WTC11 (cell line): ENCODE results near the gene SCO1. TPM values are rescaled to one million over a fixed set of nuclear protein-coding genes. Genes with fewer than 3 reads are reported as not detected.

Source experiments
- ATAC-seq: fragments of 200-7000 bp; cut with Tn5 transposase; 2 replicates; pipeline ENCODE4 v1.10.0; 2021; ENCODE audit warnings: mild to moderate bottlenecking, moderate library complexity
- CTCF ChIA-PET: fragments of 300-600 bp; sonication (Branson Sonifier 250); formaldehyde crosslinking; loops from one replicate; lab custom pipeline; 2021; ENCODE audit warnings: antibody characterized with exemption; lab: Charles Lee
- POLR2A ChIA-PET: fragments of 350-600 bp; sonication (Branson Sonifier 250); formaldehyde crosslinking; loops from one replicate; lab custom pipeline; 2021; ENCODE audit warnings: antibody characterized with exemption; lab: Charles Lee
- DNase-seq: peaks from one replicate; pipeline ENCODE4 v3.0.0; 2021; ENCODE audit warnings: low spot score
- H3K27ac Mint-ChIP-seq: 2 replicates; pipeline ENCODE4 v1.8.0; 2021; ENCODE audit warnings: mixed read lengths
- H3K27me3 Mint-ChIP-seq: 2 replicates; pipeline ENCODE4 v1.8.0; 2021; ENCODE audit warnings: low read depth, mild to moderate bottlenecking, moderate library complexity, mixed read lengths
- H3K36me3 Mint-ChIP-seq: 2 replicates; pipeline ENCODE4 v1.8.0; 2021; ENCODE audit warnings: mixed read lengths
- H3K4me1 Mint-ChIP-seq: 2 replicates; pipeline ENCODE4 v1.8.0; 2022; ENCODE audit warnings: mixed read lengths
- H3K4me3 Mint-ChIP-seq: 2 replicates; pipeline ENCODE4 v1.8.0; 2021; ENCODE audit warnings: mild to moderate bottlenecking, moderate library complexity, mixed read lengths
- H3K9me3 Mint-ChIP-seq: 2 replicates; pipeline ENCODE4 v1.8.0; 2021; ENCODE audit warnings: mixed read lengths
- AFF4 ChIP-seq: sonication (generic); formaldehyde crosslinking; IDR thresholded peaks from 2 replicates; pipeline ENCODE4 v1.8.1; 2023; ENCODE audit warnings: mild to moderate bottlenecking, missing genetic modification reagents, borderline replicate concordance
- E2F1 ChIP-seq: sonication (generic); formaldehyde crosslinking; IDR thresholded peaks from 2 replicates; pipeline ENCODE4 v1.8.0; 2022; ENCODE audit warnings: mild to moderate bottlenecking, missing genetic modification reagents
- ELF4 ChIP-seq: sonication (generic); formaldehyde crosslinking; IDR thresholded peaks from 2 replicates; pipeline ENCODE4 v1.8.1; 2022; ENCODE audit warnings: low read depth, mild to moderate bottlenecking, moderate library complexity, missing genetic modification reagents
- EMX1 ChIP-seq: fragments of 250-450 bp; sonication (Bioruptor Pico); IDR thresholded peaks from 2 replicates; pipeline ENCODE4 v1.8.0; 2021; ENCODE audit warnings: mild to moderate bottlenecking
- FOXJ3 ChIP-seq: sonication (generic); formaldehyde crosslinking; IDR thresholded peaks from 2 replicates; pipeline ENCODE4 v1.9.0; 2021; ENCODE audit warnings: missing genetic modification reagents, mild to moderate bottlenecking, borderline replicate concordance
- MLX ChIP-seq: sonication (generic); formaldehyde crosslinking; IDR thresholded peaks from 2 replicates; pipeline ENCODE4 v1.8.1; 2023; ENCODE audit warnings: mild to moderate bottlenecking, missing genetic modification reagents, moderate library complexity
- MXD4 ChIP-seq: fragments of 250-450 bp; sonication (Bioruptor Pico); IDR thresholded peaks from 2 replicates; pipeline ENCODE4 v1.8.0; 2021; ENCODE audit warnings: mild to moderate bottlenecking, moderate library complexity, borderline replicate concordance
- PREB ChIP-seq: sonication (generic); formaldehyde crosslinking; IDR thresholded peaks from 2 replicates; pipeline ENCODE4 v1.8.1; 2022; ENCODE audit warnings: mild to moderate bottlenecking, missing genetic modification reagents, moderate library complexity, borderline replicate concordance
- ZBTB43 ChIP-seq: sonication (generic); formaldehyde crosslinking; IDR thresholded peaks from 2 replicates; pipeline ENCODE4 v1.8.1; 2023; ENCODE audit warnings: mild to moderate bottlenecking, missing genetic modification reagents
- ZNF121 ChIP-seq: sonication (generic); formaldehyde crosslinking; IDR thresholded peaks from 2 replicates; pipeline ENCODE4 v1.8.0; 2023; ENCODE audit warnings: missing genetic modification reagents
- ZNF281 ChIP-seq: sonication (generic); formaldehyde crosslinking; IDR thresholded peaks from 2 replicates; pipeline ENCODE4 v1.8.0; 2023; ENCODE audit warnings: mild to moderate bottlenecking, missing genetic modification reagents
- ZNF425 ChIP-seq: fragments of 250-450 bp; sonication (Bioruptor Pico); conservative IDR thresholded peaks from 2 replicates; pipeline ENCODE4 v1.9.0; 2021; ENCODE audit warnings: mild to moderate bottlenecking
- ZSCAN18 ChIP-seq: fragments of 250-450 bp; sonication (Bioruptor Pico); IDR thresholded peaks from 2 replicates; pipeline ENCODE4 v2.1.2; 2022; ENCODE audit warnings: mild to moderate bottlenecking, moderate library complexity
- total RNA-seq: library from RNA; stranded (reverse); gene quantifications from 3 replicates; pipeline ENCODE4 v1.2.3, GENCODE V29; 2021

Gene SCO1
- total RNA-seq, 1 experiment from 2014 or later: 63.8 TPM

- TF ChIP-seq ZNF425 (CRISPR knock-in tag): no peak
- no peak for TF ChIP-seq MLX (CRISPR knock-in tag)
These were observed 70.9 kb downstream of the SCO1 start (continued) for GRCh38 chr17:10626390-10626789.

GRCh38 chr17:10624969-10625368 is 72.4 kb downstream of the SCO1 start:
- DNase-seq: no peak
- Mint-ChIP-seq H3K36me3 (0 out of 2 replicates have a peak, but pooled peaks cover 2% of the 10 kb centered on the region), H3K4me1 (no peaks in the 10 kb centered on the region), H3K27ac (no peak overlapping the region), H3K4me3 (no peak overlapping the region), H3K27me3 (no peaks in the 10 kb centered on the region), H3K9me3 (no peaks in the 10 kb centered on the region)
- no peak for ATAC-seq
- no peak for TF ChIP-seq MXD4 (CRISPR knock-in tag)
- TF ChIP-seq ELF4: no peak
- no peak for TF ChIP-seq E2F1 (CRISPR knock-in tag)
- TF ChIP-seq ZSCAN18 (CRISPR knock-in tag): no peak
- TF ChIP-seq PREB: no peak
- TF ChIP-seq ZNF121: no peak
- no peak for TF ChIP-seq FOXJ3 (CRISPR knock-in tag)
- no peak for TF ChIP-seq AFF4
- TF ChIP-seq ZNF281: no peak
- no peak for TF ChIP-seq ZBTB43 (CRISPR knock-in tag)
- no peak for TF ChIP-seq EMX1 (CRISPR knock-in tag)
- CTCF ChIA-PET: no interaction called here
- POLR2A ChIA-PET: no interaction called here
